AG20443 (cell line): ENCODE results near the gene NOL6.
"Not testable (repeated sequence)": the region's sequence is repeated elsewhere in the genome, so short reads cannot be mapped to it uniquely, and the experiment has no call there.

Source experiments
- DNase-seq: peaks from one replicate; pipeline ENCODE4 v3.0.0; 2012; ENCODE audit warnings: low spot score, mixed read lengths

Gene NOL6

GRCh38 chr9:33473643-33474352 is at the start of gene NOL6:
Gene NOL6 (minus strand): TSS chr9:33473924. CDS start chr9:33473842, 82 bp downstream.
- peak; percentile 98 for DNase-seq

GRCh38 chr9:33521861-33522260 is 48.1 kb upstream of the NOL6 start:
- not testable (repeated sequence) for DNase-seq

- DNase-seq, result peak; percentile 50
Measured at GRCh38 chr9:33517934-33518577, 44.3 kb upstream of the NOL6 start.

- DNase-seq, result peak; percentile 51
Measured at GRCh38 chr9:33517373-33517772, 43.6 kb upstream of the NOL6 start.

- not testable (repeated sequence) for DNase-seq
Measured at GRCh38 chr9:33516397-33516796, 42.7 kb upstream of the NOL6 start.

GRCh38 chr9:33515342-33515995 is 41.7 kb upstream of the NOL6 start:
- DNase-seq, result not testable (repeated sequence)

GRCh38 chr9:33512535-33512934 is 38.8 kb upstream of the NOL6 start:
- not testable (repeated sequence) for DNase-seq

GRCh38 chr9:33511184-33511517 is 37.4 kb upstream of the NOL6 start:
- DNase-seq, result not testable (repeated sequence)

- DNase-seq, result peak; percentile 67
Measured at GRCh38 chr9:33510262-33511183, 36.8 kb upstream of the NOL6 start.

- peak; percentile 18 for DNase-seq
Measured at GRCh38 chr9:33506626-33507370, 33.1 kb upstream of the NOL6 start.

- peak; percentile 7 for DNase-seq
Measured at GRCh38 chr9:33498387-33498786, 24.7 kb upstream of the NOL6 start.

- DNase-seq, result not testable (repeated sequence)
Measured at GRCh38 chr9:33493819-33494218, 20.1 kb upstream of the NOL6 start.

- peak; percentile 46 for DNase-seq
Measured at GRCh38 chr9:33489066-33489465, 15.3 kb upstream of the NOL6 start.

GRCh38 chr9:33485312-33485711 is 11.6 kb upstream of the NOL6 start:
- DNase-seq, result not testable (repeated sequence)

- no peak for DNase-seq
Measured at GRCh38 chr9:33480976-33481375, 7.3 kb upstream of the NOL6 start.

- no peak for DNase-seq
Measured at GRCh38 chr9:33480106-33480505, 6.4 kb upstream of the NOL6 start.

GRCh38 chr9:33476503-33476902 is 2.8 kb upstream of the NOL6 start:
- DNase-seq, result no peak

- no peak for DNase-seq
Measured at GRCh38 chr9:33475357-33475756, 1.6 kb upstream of the NOL6 start.

- DNase-seq, result no peak
Measured at GRCh38 chr9:33472881-33473615, 676 bp downstream of the NOL6 start.

GRCh38 chr9:33472171-33472880 is 1.4 kb downstream of the NOL6 start:
- DNase-seq, result no peak
